SK-N-MC (cell line): Measurements from ENCODE around the gene NFE2L1.

Source experiments
- EZH2 ChIP-seq: fragments of 200-600 bp; sonication (generic); IDR thresholded peaks from one replicate; pipeline ENCODE4 v1.6.1; 2017; ENCODE audit warnings: antibody characterized with exemption
- POLR2AphosphoS5 ChIP-seq: IDR thresholded peaks from 2 replicates; pipeline ENCODE4 v1.6.1; 2012; ENCODE audit warnings: mild to moderate bottlenecking, low read depth, low read length, borderline replicate concordance

- TF ChIP-seq EZH2: no peak
- no peak for TF ChIP-seq POLR2AphosphoS5
These were observed 22.0 kb downstream of the NFE2L1 start for GRCh38 chr17:48070195-48070594.
